ENCODE results near the gene CNP.
A peak's percentile ranks its signal among the peaks of the same experiment; 100 is the strongest.
"Not testable (repeated sequence)": the region's sequence is repeated elsewhere in the genome, so short reads cannot be mapped to it uniquely, and the experiment has no call there.

The CNP gene

DNA sequence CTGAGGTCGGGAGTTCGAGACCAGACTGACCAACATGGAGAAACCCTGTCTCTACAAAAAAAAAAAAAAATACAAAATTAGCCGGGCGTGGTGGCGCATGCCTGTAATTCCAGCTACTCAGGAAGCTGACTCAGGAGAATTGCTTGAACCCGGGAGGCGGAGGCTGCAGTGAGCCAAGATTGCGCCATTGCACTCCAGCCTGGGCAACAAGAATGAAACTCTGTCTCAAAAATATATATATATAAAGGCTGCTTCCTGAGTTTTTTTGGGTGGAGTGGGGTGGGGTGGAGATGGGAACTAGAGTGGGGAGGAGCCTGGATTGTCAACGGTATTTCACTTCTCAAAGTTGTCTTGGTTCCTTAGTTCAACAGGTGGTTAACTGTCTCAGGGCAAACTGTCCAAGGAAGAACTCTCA, 43.7 kb downstream of the CNP start:
- not testable (repeated sequence) for DNase-seq

DNA sequence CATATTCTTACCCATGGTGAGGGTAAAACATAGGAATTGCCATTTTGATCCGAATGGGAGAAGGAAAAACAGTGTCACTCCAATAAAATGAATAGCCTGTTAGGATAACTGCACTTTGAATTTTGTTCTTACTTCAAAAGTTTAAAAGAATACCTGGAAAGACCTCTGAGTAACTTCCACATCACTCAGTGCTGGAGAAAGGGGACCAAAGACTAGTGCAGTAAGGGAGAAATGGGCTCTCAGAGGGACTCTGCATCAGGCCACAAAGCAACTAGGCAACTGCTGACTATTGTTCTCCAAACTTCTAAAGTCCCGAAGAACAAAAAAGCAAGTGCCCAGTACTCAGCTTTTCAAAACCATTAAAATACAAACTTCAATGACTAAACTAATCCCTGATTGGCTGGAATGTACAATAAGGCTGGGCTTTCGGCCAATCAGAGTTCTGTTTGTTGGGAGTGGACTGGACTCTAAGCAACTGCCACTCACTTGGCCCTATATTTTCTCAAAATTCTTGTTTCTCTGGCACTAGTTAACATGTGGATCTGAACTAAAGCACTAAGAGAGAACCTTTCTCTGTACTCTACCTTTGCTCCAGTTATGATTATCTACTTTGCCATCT, 44.4 kb downstream of the CNP start:
- no peak for DNase-seq

DNA sequence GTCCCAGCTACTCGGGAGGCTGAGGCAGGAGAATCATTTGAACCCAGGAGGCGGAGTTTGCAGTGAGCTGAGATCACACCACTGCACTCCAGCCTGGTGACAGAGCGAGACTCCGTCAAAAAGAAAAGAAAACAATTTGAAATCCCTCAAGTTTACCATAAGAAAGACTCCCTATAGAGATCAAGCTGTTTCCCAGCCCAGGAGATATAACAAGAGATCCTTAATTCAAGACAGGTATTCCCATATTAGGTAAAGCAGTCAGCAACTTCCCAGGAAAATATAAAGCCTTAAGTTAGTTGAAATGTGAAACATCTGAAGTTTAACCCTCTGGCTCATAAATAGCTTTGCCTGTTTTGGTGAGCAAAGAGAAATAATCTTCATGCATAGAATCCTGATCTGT, 45.8 kb downstream of the CNP start:
- not testable (repeated sequence) for DNase-seq

DNA sequence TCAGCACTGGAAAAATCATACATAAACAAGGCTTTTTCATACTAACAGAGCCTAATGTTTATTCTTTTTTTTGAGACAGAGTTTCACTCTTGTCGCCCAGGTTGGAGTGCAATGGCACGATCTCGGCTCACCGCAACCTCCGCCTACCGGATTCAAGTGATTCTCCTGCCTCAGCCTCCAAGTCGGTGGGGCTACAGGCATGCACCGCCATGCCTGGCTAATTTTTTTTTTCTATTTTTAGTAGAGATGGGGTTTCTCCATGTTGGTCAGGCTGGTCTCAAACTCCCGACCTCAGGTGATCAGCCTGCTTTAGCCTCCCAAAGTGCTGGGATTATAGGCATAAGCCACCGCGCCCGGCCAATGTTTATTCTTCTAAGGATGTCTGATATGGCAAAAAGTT, 47.1 kb downstream of the CNP start:
- not testable (repeated sequence) for DNase-seq

DNA sequence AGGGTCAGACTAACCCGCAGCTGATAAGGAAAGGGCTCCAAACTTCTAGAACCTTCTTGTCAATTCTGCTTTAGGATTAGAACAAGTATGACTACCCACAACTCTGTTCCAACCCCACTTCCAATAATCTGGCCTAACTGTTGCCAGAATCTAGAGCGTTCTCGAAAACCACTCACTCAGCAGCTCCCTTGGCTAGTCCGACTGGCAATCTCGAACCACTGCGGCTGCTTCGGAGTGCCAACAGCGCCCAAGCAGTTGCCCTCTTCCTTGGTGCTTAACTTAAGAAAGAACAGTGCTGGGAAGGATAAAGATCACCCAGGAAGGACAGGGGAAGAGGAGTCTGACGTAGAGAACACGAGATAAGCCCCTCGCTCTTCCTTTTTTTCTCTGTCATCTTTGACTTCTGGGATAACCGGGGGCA, 49.8 kb downstream of the CNP start:
- no peak for DNase-seq

DNA sequence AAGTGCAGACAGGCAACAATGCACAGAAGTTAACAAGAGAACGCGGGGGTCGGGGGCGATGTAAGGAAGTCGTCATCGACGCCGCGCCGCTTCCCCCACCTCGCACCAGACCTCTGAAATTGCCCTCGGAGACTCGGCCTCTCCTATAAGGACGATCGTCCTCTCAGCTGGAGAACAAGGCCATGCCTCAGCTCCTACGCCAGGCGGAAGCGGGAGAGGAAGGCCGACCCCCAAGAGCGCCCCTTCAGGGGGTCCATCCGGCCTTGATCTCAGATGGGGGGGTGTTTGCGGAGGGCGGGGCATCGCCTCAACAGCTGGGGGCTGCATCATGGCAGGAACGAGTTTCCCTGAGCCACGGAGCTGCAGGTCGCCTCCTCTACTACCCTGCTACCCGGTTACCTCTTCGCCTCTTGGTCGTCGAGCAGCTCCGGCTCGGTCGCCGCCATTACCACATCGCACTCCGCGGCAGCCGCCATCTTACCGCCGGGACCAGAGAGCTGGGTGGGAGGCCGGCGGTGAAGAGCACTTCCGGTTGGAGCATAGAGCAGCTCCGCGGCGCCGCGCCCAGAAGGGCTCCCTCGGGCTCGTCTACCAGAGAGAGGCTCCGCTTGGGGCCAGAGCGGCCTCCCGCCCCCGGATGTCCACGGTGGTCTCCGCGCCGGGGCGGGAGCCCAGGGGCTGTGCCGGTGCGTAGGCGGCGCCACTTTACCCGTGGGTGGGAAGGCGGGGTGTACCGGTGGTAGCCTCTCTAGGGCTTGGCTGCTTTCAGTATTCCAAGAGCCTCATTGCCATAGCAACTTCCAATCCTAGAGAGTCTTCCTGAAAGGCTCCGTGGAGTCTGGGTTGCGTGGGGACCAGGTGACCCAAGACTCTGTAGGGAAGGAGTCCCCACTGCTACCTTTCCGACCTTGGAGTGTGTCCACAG, 50.6 kb downstream of the CNP start, which contains the start of gene DNAJC7:
Gene DNAJC7, minus strand, starts transcription at position 499 of the 925 bp plus-strand sequence. Its CDS starts 23 bp downstream, at position 476.
- DNase-seq: peak; percentile 97

DNA sequence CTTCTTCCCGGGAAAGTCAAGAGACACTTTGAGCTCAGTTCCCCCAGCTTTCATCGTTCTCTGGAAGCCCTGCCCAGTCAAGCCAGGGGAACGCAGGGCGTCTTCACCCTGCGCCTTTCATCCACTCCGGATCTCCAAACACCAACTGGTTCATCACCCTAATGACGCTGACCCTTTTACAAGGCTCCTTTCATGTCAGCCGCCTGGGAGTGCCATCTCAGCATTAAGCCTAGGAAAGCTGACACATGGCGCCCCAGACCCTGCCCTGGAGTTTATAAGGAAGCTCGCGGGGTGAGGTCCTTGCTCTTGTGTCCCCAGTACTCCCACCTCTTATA, 51.2 kb downstream of the CNP start:
- no peak for DNase-seq

DNA sequence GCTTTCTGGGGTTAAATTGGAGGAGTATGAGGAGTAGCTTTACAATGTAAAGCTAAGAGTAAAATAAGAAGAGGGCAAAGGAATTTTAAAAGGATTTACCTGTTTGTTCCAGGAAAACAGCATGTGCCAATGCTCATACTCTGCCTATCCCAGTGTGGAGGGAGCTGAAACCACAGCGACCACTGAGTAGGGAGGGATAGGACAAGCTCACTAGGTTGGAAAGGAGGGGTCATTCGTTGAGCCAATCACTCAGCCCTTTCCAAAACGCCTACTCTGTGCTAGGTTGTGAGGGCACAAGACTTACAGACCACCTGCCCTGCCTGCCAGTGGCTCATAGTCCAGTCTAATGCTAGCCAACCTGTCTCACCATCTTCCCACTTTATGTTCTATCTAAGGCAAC, 51.7 kb downstream of the CNP start:
- no peak for DNase-seq

DNA sequence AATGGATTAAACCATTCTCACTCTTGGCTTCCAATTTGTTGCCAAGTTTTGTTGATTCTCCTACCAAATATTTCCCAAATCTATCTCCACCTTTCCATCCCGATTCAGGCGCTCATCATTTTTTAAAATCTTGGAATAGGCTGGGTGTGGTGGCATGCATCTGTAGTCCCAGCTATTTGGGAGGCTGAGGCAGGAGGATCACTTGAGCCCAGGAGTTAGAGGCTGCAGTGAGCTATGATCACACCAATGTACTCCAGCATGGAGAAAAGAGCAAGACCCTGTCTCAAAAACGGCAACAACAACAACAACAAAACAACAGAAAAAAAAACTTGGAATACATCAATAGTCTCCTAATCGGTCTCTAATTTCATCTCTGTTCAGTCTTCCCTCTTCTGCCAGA, 52.4 kb downstream of the CNP start:
- no peak for DNase-seq

DNA sequence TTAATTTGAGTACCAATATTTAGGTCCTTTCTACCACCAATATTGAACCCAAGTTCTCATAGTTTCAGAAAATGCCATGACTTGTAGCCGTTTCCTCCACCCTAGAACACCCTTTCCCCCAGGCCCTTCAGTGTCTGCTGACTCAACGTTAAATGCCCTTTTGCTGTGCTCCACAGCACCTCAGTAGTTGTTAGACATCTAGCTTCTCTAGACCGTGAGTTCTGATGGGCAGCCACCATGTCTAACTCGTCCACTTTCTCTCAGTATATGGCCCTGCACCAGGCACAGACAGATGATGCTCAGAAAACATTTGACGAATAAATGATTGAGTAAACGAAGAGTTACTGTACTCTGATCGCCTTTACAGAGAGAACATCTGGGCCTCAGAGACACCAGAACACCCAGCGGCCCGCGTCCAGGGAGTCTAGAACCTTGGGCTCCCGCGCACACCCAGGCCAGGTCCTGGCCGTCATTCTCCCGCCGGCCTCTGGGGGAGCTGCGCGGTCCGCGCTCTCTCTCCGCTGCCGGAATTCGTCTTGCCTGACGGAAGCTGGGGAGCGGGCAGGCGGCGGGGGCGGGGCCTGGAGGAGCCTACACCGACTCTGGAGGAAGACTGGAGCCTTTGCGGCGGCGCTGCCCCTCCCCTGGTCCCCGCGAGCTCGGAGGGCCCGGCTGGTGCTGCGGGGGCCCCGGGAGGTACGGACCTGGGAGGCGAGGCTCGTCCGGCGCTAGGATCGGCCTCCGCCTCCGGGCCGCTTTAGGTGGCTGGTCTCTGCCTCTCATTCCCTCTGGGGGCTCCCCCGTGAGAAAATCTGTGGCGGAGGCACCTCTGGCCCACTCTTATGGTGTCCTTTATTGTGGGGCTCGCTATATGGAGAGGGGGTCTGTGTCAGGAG, 53.2 kb downstream of the CNP start, which contains the start of gene NKIRAS2:
Gene NKIRAS2, plus strand, starts transcription at position 582 of the 896 bp plus-strand sequence. CDS start 1,488 bp downstream, outside the sequence.
- peak; percentile 97 for DNase-seq

DNA sequence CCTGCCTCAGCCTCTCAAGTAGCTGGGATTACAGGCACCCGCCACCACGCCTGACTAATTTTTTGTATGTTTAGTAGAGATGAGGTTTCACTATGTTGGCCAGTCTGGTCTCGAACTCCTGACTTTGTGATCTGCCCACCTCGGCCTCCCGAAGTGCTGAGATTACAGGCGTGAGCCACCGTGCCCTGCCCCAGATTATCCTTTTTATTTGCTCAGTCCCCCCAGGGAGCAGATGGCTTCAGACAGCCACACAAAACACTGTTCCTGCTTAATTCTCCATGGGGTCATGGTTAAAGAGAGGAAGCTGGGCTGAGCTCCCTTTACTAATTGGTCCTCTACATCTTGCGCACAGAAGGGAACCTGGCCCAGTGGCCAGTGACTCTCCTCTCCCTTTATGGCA, 54.2 kb downstream of the CNP start:
- DNase-seq: not testable (repeated sequence)

DNA sequence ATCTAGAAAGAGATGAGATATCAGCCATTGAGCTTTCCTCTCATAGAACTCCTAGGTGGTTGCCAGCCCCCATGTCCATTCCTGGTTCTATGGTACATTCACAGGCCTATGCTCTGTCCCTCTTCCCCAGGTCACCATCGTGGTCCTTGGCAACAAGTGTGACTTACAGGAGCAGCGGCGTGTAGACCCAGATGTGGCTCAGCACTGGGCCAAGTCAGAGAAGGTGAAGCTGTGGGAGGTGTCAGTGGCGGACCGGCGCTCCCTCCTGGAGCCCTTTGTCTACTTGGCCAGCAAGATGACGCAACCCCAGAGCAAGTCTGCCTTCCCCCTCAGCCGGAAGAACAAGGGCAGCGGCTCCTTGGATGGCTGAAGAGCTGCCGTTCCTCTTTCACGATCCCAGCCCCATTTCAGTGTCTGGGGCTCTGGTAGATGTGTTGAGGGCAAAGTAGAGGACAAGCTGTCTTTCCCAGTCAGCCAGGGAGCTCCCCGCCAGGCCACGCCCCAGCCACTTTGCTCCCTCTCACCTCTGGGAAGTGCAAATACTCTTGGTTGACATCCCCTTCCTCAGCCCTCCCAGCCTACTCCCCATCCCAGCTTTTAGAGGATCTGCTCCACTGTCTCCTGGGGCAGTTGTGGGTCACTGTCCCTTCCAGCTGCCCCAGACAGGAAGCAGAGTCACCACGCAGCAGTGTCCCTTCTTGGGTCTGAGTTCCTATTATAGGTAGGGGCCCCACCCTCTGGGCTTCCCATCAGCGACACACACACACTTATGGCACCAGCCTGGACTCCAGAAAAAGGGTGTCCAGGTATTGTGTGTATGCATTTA, 57.1 kb downstream of the CNP start:
- DNase-seq: no peak

DNA sequence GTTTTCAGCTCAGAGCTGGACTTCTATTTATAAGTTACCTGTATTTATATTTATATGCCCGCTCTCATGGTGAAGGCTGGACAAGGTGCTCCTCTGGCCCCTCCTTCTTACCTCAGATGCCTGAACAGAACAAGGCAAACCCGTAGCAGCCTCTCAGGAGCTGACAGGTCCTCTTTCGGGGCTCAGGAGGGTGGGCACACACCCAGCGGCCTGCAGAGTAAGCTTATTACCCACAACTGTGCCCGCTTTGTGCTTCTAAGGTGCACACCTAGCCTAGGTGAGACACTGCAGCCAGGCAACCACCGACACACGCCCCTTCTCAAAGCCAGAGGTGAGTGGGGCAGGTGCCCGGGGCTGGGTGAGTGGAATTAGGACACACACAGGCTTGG, 58.6 kb downstream of the CNP start:
- no peak for DNase-seq

DNA sequence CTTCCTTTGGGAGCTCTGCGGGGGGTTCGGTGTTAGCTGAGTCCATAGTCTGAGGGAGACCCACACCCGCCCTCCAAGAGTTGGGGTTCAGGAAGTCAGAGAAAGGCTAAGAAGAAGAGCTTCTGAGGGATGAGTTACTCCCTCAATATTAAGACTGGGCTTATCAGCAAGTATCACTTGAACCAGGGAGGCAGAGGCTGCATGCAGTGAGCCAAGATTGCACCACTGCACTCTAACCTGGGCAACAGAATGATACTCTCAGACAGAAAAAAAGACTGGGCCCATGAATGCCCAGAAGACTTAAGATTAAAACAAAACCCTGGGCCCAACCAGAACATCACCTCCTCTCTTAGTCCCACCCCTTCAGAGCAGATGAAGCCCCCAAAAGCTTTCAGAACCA, 59.3 kb downstream of the CNP start:
- DNase-seq: no peak

DNA sequence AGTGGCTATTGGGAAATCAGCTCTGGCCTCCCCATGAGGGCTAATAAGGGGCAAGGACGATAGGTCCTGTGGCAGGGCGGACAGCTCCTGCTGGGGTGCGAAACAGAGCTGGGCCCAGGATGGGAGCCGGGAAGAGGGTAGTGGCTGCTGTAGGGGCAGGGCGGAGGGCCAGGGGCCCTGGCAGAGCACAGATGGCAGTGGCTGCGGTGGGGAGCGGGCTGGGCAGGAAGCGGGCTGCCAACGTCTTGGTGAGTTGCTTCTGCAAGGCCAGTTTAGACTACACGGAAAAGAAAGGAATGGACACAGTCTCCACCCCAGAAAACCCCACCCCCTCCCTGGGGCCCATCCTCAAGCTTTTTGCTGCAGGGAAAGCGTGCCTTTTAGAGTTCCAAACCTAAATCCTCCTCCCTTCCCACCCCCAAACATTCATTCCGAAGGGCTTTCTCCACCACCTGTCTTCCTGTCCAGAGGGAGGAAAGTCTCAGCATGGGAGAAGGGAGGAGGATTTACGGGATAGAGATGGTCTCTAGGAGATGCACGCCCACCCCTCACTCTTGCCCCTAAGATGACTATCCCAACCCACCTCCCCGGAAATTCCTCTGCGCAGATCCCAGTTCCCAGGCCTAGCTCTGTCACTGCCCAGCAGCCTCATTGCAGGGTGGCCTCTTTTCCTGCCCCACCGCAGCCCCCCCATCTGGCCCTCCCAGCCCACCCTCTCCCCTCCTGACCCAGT, 60.4 kb downstream of the CNP start:
- no peak for DNase-seq

Measured in NCI-H774 (cell line).